ENCODE measurements around the gene RYR2.

The RYR2 gene

GRCh38 chr1:237033061-237033460 lies 8.9 kb upstream of the RYR2 start:
- DNase-seq = no peak

GRCh38 chr1:237033804-237034203 lies 8.2 kb upstream of the RYR2 start:
- DNase-seq = no peak

GRCh38 chr1:237035759-237036158 lies 6.2 kb upstream of the RYR2 start:
- no peak for DNase-seq

GRCh38 chr1:237038211-237038610 lies 3.8 kb upstream of the RYR2 start:
- no peak for DNase-seq

- DNase-seq = no peak
Measured at GRCh38 chr1:237040823-237041222, 1.2 kb upstream of the RYR2 start.

GRCh38 chr1:237041461-237041794 lies 556 bp upstream of the RYR2 start:
- no peak for DNase-seq

DNA sequence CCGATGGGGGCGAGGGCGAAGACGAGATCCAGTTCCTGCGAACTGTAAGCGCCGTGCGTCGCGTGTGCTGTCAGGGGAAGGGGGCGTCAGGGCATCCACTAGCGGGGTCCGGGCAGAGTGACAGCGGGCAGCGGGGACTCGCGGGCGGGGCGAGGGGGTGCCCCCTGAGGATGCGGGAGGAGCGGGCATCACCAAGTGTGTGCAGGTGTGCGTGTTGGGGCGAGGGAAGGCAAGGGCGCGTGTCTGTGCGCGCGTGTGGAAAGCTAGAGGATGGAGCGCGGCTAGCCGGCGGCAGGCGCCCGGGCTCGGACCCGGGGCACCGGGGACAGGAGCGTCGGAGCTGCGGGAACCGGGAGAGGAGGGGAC lies 525 bp downstream of the RYR2 start:
- DNase-seq = no peak

GRCh38 chr1:237042892-237043576 lies 1.1 kb downstream of the RYR2 start:
- no peak for DNase-seq

DNA sequence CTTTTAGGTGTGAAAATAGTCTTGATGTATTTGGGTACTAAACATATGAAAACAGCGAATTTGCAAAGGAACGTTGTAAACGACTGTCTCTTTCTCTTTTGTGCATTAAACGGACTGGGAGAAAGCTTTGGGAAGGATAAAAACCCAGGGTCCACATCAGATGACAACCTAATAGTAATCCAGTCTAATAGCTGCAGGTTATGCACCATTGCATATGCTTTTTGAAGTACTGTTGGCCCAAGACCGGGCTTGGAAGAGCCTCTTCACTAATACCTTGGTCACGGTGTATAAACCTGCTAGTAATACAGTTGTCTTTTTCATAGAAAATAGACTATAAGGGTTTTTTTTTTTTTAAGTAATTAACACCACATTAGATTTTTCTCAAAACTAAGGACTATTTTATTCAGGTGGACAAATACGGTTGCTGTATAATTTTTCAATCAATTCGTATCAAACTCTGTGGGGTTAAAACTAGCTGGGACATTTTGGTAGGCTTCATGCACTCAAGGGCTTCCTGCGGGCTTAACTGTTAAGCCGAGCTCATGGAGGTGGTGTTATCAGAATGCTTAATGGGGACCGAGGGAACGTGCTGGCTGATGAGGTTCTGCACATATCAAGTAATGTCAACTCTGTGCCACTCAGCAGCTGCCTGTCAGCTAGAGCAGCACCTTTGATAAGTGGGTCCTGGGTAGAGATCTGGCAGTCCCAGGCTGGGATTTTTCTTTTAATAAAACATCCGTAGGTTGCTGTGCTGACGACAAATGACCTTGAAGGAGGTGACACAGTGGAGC lies 2.1 kb downstream of the RYR2 start:
- no peak for DNase-seq

DNA sequence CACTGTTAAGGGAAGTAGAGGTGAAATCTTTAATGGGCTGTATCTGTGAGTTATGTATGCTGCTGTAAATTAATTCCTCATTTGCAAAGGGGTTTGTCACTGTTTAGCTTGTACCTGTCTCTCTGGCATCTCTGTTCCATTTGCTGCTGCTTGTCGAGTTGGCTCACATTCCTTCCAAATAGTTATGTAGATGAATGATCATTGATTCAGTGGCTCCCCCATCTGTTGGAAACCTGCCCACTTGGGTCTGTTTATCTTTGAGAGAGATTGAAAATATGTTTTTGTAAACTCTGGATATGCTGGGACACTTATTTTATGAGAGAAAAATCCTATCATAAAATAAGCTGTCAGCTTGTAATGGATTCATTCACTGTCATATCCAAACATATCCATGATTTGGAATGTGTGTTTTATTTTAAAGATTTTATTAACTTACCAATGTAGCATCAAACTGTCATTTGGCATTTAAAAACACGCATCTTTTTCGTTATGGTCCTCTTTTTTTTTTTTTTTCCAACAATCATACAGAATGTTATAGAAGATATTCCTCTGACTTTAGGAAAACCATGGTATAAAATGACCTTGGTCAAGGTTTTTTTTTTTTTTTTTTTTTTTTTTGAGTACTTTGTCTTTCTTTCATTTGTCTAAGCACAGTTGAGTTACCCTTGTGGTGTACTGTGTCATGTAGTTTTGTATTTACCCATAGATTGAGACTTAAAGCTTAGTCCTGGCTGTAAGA lies 3.5 kb downstream of the RYR2 start:
- no peak for DNase-seq

GRCh38 chr1:237048803-237049202 lies 6.8 kb downstream of the RYR2 start:
- no peak for DNase-seq

DNA sequence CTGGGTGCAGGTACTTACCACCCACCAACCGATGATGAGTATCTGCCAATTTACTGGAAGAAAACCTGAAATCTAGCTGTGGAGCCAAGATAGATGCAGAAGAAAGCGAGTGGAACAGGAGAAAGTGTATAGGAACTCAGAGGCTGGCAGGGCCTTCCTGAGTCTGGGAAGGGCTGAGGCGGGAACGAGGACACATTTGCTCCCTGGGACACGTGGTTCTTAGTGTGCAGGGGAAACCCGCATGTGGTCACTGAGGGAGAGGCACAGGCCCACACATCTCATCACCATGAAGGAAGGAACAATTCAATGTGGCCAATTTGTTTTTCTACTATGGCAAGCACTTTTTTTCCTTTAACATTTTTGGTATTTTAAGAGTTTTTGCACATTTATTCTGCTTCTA lies 8.2 kb downstream of the RYR2 start:
- DNase-seq = no peak

DNA sequence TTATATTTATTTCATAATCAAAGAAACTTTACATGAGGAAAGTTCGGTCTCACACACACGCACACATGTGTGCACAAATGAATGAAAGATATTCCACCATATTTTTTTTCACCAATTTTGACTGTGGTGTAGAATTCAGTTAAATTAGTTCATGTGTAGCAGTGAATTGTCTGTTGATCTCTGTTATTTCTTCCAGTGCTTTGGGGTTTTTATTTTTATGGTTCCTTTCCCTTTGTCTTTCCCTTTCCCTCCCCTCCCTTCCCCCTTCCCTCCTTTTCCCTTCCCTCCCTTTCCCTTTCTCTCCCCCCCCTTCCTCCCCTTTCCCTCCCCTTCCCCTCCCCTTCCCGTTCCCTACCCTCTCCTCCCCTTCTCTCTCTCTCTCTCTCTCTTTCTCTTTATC lies 8.9 kb downstream of the RYR2 start:
- DNase-seq = no peak

- no peak for DNase-seq
Measured at GRCh38 chr1:237054313-237054712, 12.3 kb downstream of the RYR2 start.

DNA sequence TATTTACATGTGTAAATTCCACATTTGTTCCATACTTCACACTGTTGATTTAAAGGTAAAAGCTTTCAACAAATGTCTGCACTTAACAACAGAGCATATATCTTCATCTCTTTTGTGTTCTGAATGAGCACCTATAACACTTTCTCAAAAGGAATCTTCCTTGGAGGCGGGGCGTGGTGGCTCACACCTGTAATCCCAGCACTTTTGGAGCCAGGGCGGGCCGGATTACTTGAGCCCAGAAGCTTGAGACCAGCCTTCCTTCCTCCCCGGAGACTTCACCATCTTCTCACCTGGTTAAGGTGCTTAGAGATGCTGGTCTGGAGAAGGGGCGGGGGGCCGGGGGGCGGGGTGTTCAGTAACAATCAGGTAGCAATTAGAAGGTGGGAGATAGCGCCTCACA lies 16.5 kb downstream of the RYR2 start:
- DNase-seq = no peak

DNA sequence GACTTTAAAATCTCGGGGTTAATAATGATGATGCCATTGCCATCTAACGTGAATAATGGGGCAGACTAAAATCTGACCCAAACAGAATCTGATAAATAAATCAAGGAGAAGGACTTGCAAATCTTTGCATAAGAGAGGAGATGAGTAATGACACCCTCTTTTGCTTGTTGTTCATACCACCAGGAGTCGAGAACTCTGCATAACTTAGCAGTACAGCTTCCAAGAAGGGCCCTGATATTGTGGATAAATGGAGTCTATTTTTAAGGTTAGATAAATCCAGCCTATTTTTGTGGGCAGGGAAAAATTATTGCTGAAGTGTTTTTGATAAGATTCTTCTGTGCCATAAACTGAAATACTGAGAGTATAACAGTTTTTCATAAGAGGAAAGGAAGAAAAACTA lies 17.3 kb downstream of the RYR2 start:
- DNase-seq = no peak

DNA sequence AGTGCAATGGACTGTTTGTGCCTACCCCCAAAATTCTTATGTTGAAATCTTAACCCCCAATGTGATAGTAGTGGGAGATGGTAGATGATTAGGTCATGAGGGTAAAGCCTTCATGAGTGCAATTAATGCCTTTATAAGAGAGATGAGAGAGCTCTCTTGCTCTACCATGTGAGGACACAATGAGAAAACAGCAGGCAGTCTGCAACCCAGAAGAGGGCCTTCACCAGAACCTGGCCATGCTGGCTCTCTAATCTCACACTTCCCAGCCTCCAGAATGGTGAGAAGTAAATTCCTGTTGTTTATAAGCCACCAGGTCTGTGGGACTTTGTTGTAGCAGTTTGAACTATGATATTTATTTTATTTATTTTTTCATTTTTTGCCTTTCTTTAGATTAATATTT lies 21.0 kb downstream of the RYR2 start:
- no peak for DNase-seq

GRCh38 chr1:237065903-237066302 lies 23.9 kb downstream of the RYR2 start:
- no peak for DNase-seq

DNA sequence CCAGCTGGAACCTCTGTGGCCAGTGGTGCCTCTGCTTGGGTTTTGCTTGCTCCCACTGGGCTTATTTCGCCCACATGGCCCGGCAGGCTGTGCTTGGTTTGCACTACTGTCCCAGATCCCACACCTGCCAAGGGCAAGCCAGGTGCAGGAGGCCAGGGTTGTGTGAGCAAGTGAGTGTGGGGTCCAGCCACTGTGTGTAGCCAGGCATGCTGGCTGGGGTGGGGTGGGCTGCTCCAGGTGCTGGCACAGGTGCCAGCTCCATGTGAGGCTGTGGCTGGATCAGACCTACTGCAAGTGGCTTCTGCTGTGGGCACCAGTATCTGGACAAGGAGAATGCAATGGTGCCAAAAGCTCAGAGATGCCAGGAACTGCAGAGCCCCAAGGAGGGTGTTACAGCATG lies 28.5 kb downstream of the RYR2 start:
- no peak for DNase-seq

GRCh38 chr1:237071641-237072420 lies 29.8 kb downstream of the RYR2 start:
- DNase-seq = no peak

- no peak for DNase-seq
Measured at GRCh38 chr1:237074371-237075117, 32.6 kb downstream of the RYR2 start.

DNA sequence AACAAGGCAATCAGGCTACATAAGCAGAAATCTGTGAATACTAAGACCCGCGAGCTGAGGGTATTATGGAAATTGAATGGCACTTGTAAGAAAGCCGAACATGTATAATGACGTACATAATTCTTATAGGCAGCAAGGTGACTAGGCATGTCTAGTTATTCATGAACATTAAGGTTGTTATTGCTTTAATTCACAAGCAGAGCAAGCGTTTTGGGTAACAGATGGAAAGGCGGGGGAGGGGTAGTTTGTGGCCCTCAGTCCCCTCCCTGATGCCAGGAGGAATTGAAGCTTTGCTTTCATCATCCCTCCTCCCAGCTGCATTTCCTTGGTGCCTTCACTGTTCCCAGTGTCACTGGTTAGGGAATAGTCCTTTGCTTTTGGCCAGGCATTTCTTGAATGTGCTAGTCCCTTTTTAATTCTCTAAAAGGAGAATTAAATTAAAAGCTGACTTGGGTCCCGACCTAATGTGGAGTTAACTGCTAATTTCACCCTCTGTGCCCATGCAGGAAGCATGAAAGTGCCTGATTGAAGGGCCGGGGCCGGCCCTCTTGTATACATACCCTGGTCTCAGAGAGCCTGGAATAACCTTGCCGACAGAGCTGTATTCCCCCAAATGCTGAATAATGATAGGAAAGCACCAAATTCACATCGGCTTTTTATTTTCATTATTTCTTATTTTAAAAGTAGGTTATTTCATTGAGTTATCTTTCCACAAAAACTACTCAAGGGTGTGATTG lies 42.5 kb downstream of the RYR2 start:
- DNase-seq = no peak

Measured in T1000 (cell line).